ENCODE measurements around the gene MSLN. TPM values are rescaled to one million over a fixed set of nuclear protein-coding genes. Genes with fewer than 3 reads are reported as not detected.

MSLN gene
- total and polyA plus RNA-seq, 9 of the 15 experiments (the other 6 are each of a cell fraction or from before 2014, with no cell fraction given), result not detected

- peak; percentile 94 for TF ChIP-seq ZBTB40 (IDR thresholded peaks at IDR 0.05)
- TF ChIP-seq ZBTB40 (CRISPR knock-in tag; IDR thresholded peaks at IDR 0.05), result peak; percentile 13; the same call in 1 of the 2 replicates
- peak in 1 of 2 experiments; percentile 33; a peak in 3 of 4 replicates for TF ChIP-seq MNT (conservative IDR thresholded peaks at IDR 0.05)
- TF ChIP-seq CUX1 (CRISPR knock-in tag; IDR thresholded peaks at IDR 0.05), result no peak
- no peak for TF ChIP-seq TOE1 (IDR thresholded peaks at IDR 0.05; ENCODE audit: borderline replicate concordance)
- peak; percentile 96; the same call in 1 of the 2 replicates for TF ChIP-seq TOE1 (CRISPR knock-in tag; IDR thresholded peaks at IDR 0.05; ENCODE audit: borderline replicate concordance, low read depth)
- no peak for TF ChIP-seq BACH1 (tag; IDR thresholded peaks at IDR 0.05)
These were observed 39.4 kb upstream of the MSLN start, which contains the start of gene ANTKMT (continued) for GRCh38 chr16:720990-721764.
